SK-N-DZ (cell line): ENCODE results near the gene MT1A.
A peak's percentile ranks its signal among the peaks of the same experiment; 100 is the strongest.

Experiments used
- DNase-seq: peaks from one replicate; pipeline ENCODE4 v3.0.0-alpha.2; 2015; ENCODE audit warnings: low spot score

Gene MT1A

GRCh38 chr16:56631197-56631596 is 7.3 kb upstream of the MT1A start:
- DNase-seq, result no peak

GRCh38 chr16:56631832-56632155 is 6.7 kb upstream of the MT1A start:
- no peak for DNase-seq

GRCh38 chr16:56632156-56632847 is 6.2 kb upstream of the MT1A start, which contains the start of gene MT1M:
Gene MT1M, plus strand, starts transcription at chr16:56632659. Its CDS starts 73 bp downstream, at chr16:56632732.
- DNase-seq, result no peak

- DNase-seq, result no peak
These were observed 5.6 kb upstream of the MT1A start for GRCh38 chr16:56632848-56633365.

GRCh38 chr16:56633535-56633934 is 4.9 kb upstream of the MT1A start:
- DNase-seq, result no peak

GRCh38 chr16:56634715-56635440 is 3.6 kb upstream of the MT1A start:
- no peak for DNase-seq

GRCh38 chr16:56635441-56635967 is 3.0 kb upstream of the MT1A start:
- DNase-seq, result no peak

GRCh38 chr16:56636616-56637413 is 1.7 kb upstream of the MT1A start:
- DNase-seq, result no peak

GRCh38 chr16:56639045-56639444 is 579 bp downstream of the MT1A start:
- no peak for DNase-seq

GRCh38 chr16:56640076-56640475 is 1.6 kb downstream of the MT1A start:
- DNase-seq, result no peak

- DNase-seq, result no peak
These were observed 2.7 kb downstream of the MT1A start for GRCh38 chr16:56641166-56641565.

- DNase-seq, result peak; percentile 30
These were observed 4.8 kb downstream of the MT1A start for GRCh38 chr16:56643080-56643778.

GRCh38 chr16:56643833-56644232 is 5.4 kb downstream of the MT1A start:
- no peak for DNase-seq

- DNase-seq, result no peak
These were observed 6.8 kb downstream of the MT1A start for GRCh38 chr16:56645311-56645710.

GRCh38 chr16:56645838-56646237 is 7.4 kb downstream of the MT1A start:
- DNase-seq, result no peak

- no peak for DNase-seq
These were observed 9.4 kb downstream of the MT1A start for GRCh38 chr16:56647641-56648431.

- no peak for DNase-seq
These were observed 10.8 kb downstream of the MT1A start for GRCh38 chr16:56649271-56649670.

- DNase-seq, result no peak
These were observed 11.4 kb downstream of the MT1A start for GRCh38 chr16:56649820-56650219.

GRCh38 chr16:56651586-56651985 is 13.1 kb downstream of the MT1A start, which contains the start of gene MT1B:
Gene MT1B, plus strand, starts transcription at chr16:56651886. Its CDS starts 68 bp downstream, at chr16:56651954.
- DNase-seq, result no peak

GRCh38 chr16:56652600-56652999 is 14.1 kb downstream of the MT1A start:
- no peak for DNase-seq
